ENCODE data around the gene DGCR8.
A peak's percentile ranks its signal among the peaks of the same experiment; 100 is the strongest.

DGCR8 gene
- 65.4 to 79.4 reads per million in 2 experiments for total RNA-seq

- DNase-seq (ENCODE audit: low read depth), result peak; percentile 54
These were observed at the start of gene DGCR8 for GRCh38 chr22:20079745-20080444. TSS of gene DGCR8 (plus strand) at chr22:20080241. CDS start at chr22:20085964, 5,723 bp downstream.

- peak; percentile 27 for DNase-seq (ENCODE audit: low read depth)
These were observed 48.2 kb upstream of the DGCR8 start for GRCh38 chr22:20031732-20032406.

GRCh38 chr22:20032407-20032991, 47.5 kb upstream of the DGCR8 start:
- no peak for DNase-seq (ENCODE audit: low read depth)

- no peak for DNase-seq (ENCODE audit: low read depth)
These were observed 46.9 kb upstream of the DGCR8 start for GRCh38 chr22:20033045-20033706.

- no peak for DNase-seq (ENCODE audit: low read depth)
These were observed 45.9 kb upstream of the DGCR8 start for GRCh38 chr22:20034143-20034542.

- DNase-seq (ENCODE audit: low read depth), result no peak
These were observed 44.5 kb upstream of the DGCR8 start for GRCh38 chr22:20035375-20036083.

- DNase-seq (ENCODE audit: low read depth), result no peak
These were observed 44.0 kb upstream of the DGCR8 start for GRCh38 chr22:20036084-20036482.

DNA sequence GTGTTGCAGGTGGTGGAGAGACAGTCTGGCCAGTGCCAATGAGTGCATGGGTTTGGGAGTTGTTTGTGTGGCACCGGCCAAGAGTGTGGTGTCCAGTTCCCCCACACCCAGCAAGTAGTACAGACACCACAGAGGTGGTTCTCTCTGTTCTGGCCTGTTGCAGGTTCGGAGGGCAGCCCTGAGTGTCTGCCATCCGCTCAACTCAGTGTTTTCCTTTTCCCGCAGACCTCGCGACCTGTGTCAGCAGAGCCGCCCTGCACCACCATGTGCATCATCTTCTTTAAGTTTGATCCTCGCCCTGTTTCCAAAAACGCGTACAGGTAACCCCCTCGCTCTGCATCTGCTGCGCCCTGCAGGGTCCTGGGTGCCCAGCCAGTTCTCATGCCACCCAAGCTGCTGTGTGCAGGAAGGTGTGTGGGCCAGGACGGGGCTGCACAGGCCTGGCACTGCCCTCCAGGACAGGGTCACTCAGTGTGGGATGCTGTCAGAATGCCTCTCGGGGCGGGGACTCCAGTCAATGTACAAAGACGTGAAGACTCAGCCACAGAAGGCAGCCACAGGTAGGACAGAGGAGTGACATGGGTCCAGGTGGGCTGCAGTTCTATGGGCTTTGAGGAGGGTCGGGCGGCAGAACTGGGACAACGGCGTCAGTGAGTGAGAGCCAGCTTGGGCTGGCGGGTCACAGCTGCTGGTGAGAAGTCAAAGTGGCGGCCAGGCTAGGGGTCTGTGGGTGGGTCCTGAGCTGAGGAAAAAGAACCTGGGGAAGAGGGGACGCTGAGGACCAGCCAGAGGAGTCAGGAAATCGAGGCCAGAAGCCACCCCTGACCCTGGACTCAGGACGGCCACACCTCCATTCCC, 43.3 kb upstream of the DGCR8 start:
- no peak for DNase-seq (ENCODE audit: low read depth)

DNA sequence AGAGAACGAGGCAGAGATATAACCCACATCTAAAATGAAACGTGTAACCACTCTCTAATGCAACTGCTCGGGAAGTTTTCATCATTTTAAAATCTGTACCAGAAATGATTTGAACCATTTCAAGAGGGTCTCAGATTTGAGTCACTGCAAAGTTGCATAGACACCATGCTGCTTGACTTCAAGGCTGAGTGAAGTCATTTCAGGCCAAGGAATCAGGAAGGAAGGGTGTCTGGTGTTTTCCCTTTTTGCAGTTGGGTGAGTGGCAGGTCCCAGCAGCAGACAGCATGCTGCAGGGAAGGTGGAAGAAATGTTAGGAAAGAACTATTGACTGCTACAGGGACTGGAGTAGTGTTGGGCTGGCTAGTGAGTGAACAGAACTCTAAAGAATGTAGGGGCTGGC, 42.6 kb upstream of the DGCR8 start:
- no peak for DNase-seq (ENCODE audit: low read depth)

GRCh38 chr22:20038574-20038973, 41.5 kb upstream of the DGCR8 start:
- no peak for DNase-seq (ENCODE audit: low read depth)

- DNase-seq (ENCODE audit: low read depth), result no peak
These were observed 40.2 kb upstream of the DGCR8 start for GRCh38 chr22:20039683-20040325.

- DNase-seq (ENCODE audit: low read depth), result no peak
These were observed 39.5 kb upstream of the DGCR8 start for GRCh38 chr22:20040327-20041200.

- DNase-seq (ENCODE audit: low read depth), result no peak
These were observed 36.7 kb upstream of the DGCR8 start for GRCh38 chr22:20043057-20043996.

DNA sequence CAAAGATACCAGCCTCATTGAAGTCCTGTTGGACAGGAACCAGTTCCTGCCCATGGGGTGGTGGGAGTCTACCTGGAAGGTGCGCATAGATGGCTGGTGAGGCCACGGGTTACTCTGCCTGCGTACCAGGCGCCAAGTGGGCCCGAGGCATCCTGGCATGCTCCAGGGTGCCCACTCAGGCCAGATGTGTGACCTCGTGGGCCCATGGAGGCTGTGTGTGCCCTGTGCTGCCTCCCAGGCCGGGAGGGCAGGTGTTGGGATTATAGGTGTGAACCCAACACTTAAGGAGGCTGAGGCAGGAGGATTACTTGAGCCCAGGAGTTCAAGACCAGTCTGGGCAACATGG, 36.1 kb upstream of the DGCR8 start:
- no peak for DNase-seq (ENCODE audit: low read depth)

DNA sequence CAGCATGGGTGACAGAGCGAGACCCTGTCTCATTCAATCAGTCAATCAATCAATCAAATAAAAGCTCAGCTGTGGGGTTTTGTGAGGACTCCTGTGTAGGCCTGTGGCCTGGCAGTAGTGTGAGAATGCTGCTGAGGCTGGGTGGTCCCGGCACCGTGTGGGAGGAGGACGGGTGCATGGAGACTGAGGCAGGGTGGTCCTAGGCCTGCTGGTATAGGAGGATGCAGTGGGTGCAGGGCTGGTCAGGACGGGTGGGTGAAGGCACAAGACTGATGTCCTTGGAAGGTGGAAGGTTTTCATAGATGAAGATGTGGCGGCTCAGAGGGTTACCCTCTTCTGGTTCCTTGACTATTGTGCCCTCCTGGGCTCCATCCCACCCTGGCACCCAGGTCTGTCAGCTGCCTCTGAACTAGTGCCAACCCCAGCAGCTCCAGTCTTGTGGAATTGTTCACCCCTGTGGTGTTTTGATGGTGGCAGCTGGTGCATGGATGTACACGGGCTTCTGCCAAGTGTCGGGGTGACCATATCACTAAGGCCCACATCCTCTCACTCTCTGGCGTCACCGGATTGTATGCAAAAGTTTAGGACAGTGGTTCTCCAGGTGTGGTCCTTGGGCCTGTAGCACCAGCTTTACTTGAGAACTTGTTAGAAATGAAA, 35.4 kb upstream of the DGCR8 start:
- DNase-seq (ENCODE audit: low read depth), result no peak

DNA sequence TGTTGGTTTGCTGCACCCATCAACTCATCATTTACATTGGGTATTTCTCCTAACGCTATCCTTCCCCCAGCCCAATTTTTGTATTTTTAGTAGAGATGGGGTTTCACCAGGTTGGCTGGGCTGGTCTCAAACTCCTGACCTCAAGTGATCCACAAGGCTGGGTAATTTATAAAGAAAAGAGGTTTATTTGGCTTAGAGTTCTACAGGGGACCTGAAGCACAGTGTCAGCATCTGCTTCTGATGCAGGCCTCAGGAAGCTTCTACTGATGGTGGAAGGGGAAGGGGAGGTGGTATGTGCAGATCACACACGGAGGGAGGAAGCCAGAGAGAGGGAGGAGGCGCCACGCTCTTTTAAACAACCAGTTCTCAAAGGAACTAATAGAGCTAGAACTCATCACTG, 33.3 kb upstream of the DGCR8 start:
- no peak for DNase-seq (ENCODE audit: low read depth)

GRCh38 chr22:20051927-20052308, 28.1 kb upstream of the DGCR8 start:
- no peak for DNase-seq (ENCODE audit: low read depth)

Data from T follicular helper cell (primary cell).